Activated T-cell treated with anti-CD3 and anti-CD28 coated beads, Interleukin-2, amount 50 U/mL, for 72 hours (primary cell): ENCODE data around the gene RNPS1. TPM values are rescaled to one million over a fixed set of nuclear protein-coding genes. Genes with fewer than 3 reads are reported as not detected.

ENCODE experiments used
- ATAC-seq, 2 donors: fragments of 150-1000 bp; cut with Tn5 transposase; replicated peaks in 1 of 2; 2 replicates each; pipeline ENCODE4 v1.10.0; 2021; ENCODE audit warnings: moderate library complexity in 2 of 2, mild to moderate bottlenecking in 1 of 2
- DNase-seq, 2 donors: peaks; one replicate each; pipeline ENCODE4 v3.0.0; 2021 to 2022; ENCODE audit warnings: mixed read lengths in 1 of 2
- H3K27ac Mint-ChIP-seq: one replicate; pipeline ENCODE4 v1.8.0; 2022; ENCODE audit warnings: mild to moderate bottlenecking, moderate library complexity, mixed read lengths
- H3K27me3 Mint-ChIP-seq: one replicate; pipeline ENCODE4 v1.8.0; 2022; ENCODE audit warnings: low read depth, mixed read lengths
- H3K36me3 Mint-ChIP-seq, 2 donors: one replicate each; pipeline ENCODE4 v1.8.0; 2022; ENCODE audit warnings: mixed read lengths in 2 of 2, mild to moderate bottlenecking in 1 of 2; ENCODE audit not compliant: insufficient read depth in 2 of 2
- H3K4me1 Mint-ChIP-seq: one replicate; pipeline ENCODE4 v1.8.0; 2022; ENCODE audit warnings: low read depth, mixed read lengths
- H3K4me3 Mint-ChIP-seq, 2 donors: one replicate each; pipeline ENCODE4 v1.8.0; 2022; ENCODE audit warnings: mild to moderate bottlenecking in 2 of 2, mixed read lengths in 2 of 2, moderate library complexity in 2 of 2
- H3K9me3 Mint-ChIP-seq, 2 donors: one replicate each; pipeline ENCODE4 v1.8.0; 2022; ENCODE audit warnings: mixed read lengths in 2 of 2
- total RNA-seq, 2 donors: library from RNA; stranded (reverse); gene quantifications; one replicate each; pipeline ENCODE4 v1.2.3, GENCODE V29; 2022

Gene RNPS1
- total RNA-seq, 2 donors from 2014 or later = 336 to 361 TPM

GRCh38 chr16:2233046-2233775 is 34.7 kb downstream of the RNPS1 start:
- H3K36me3 Mint-ChIP-seq = peaks cover 2 to 4% of the 10 kb centered on the region in 2 donors
- DNase-seq (no peak), ATAC-seq (no peak)
- no peaks in the 10 kb centered on the region for H3K4me1 Mint-ChIP-seq
- H3K9me3 Mint-ChIP-seq = no peaks in the 10 kb centered on the region
- peak overlapping the region; percentile 22 for H3K27ac Mint-ChIP-seq
- H3K27me3 Mint-ChIP-seq = no peaks in the 10 kb centered on the region
- H3K4me3 Mint-ChIP-seq = no peak overlapping the region

GRCh38 chr16:2232094-2232990 is 35.6 kb downstream of the RNPS1 start:
- Mint-ChIP-seq H3K4me1 (no peaks in the 10 kb centered on the region), H3K27ac (no peak overlapping the region), H3K4me3 (no peak overlapping the region), H3K36me3 (peaks cover 2 to 4% of the 10 kb centered on the region in 2 donors), H3K9me3 (no peaks in the 10 kb centered on the region), H3K27me3 (no peaks in the 10 kb centered on the region)
- DNase-seq (no peak), ATAC-seq (no peak)

- no peak overlapping the region for H3K4me3 Mint-ChIP-seq
- no peak overlapping the region for H3K27ac Mint-ChIP-seq
- H3K9me3 Mint-ChIP-seq = no peaks in the 10 kb centered on the region
- H3K27me3 Mint-ChIP-seq = no peaks in the 10 kb centered on the region
- H3K4me1 Mint-ChIP-seq = peaks cover 2% of the 10 kb centered on the region
- DNase-seq (no peak), ATAC-seq (no peak)
- H3K36me3 Mint-ChIP-seq = peaks cover 2 to 4% of the 10 kb centered on the region in 2 donors
Measured at GRCh38 chr16:2231016-2231931, 36.7 kb downstream of the RNPS1 start.

GRCh38 chr16:2230376-2230775 is 37.5 kb downstream of the RNPS1 start:
- DNase-seq (no peak), ATAC-seq (no peak)
- no peaks in the 10 kb centered on the region for H3K9me3 Mint-ChIP-seq
- no peaks in the 10 kb centered on the region for H3K27me3 Mint-ChIP-seq
- no peak overlapping the region for H3K27ac Mint-ChIP-seq
- no peak overlapping the region for H3K4me3 Mint-ChIP-seq
- peaks cover 8% of the 10 kb centered on the region for H3K4me1 Mint-ChIP-seq
- peaks cover 1 to 4% of the 10 kb centered on the region in 2 donors for H3K36me3 Mint-ChIP-seq

- Mint-ChIP-seq H3K27me3 (no peaks in the 10 kb centered on the region), H3K4me1 (peaks cover 12% of the 10 kb centered on the region), H3K27ac (no peak overlapping the region), H3K9me3 (no peaks in the 10 kb centered on the region), H3K4me3 (no peak overlapping the region), H3K36me3 (peaks cover 0 to 3% of the 10 kb centered on the region in 2 donors)
- ATAC-seq (no peak), DNase-seq (no peak)
Measured at GRCh38 chr16:2229632-2230250, 38.2 kb downstream of the RNPS1 start.

GRCh38 chr16:2229091-2229490 is 38.8 kb downstream of the RNPS1 start:
- DNase-seq (no peak), ATAC-seq (no peak)
- peaks cover 0 to 3% of the 10 kb centered on the region in 2 donors for H3K36me3 Mint-ChIP-seq
- no peak overlapping the region for H3K4me3 Mint-ChIP-seq
- no peak overlapping the region for H3K27ac Mint-ChIP-seq
- H3K4me1 Mint-ChIP-seq = peaks cover 18% of the 10 kb centered on the region
- no peaks in the 10 kb centered on the region for H3K27me3 Mint-ChIP-seq
- H3K9me3 Mint-ChIP-seq = no peaks in the 10 kb centered on the region

GRCh38 chr16:2228161-2228824 is 39.6 kb downstream of the RNPS1 start:
- no peaks in the 10 kb centered on the region for H3K36me3 Mint-ChIP-seq
- no peaks in the 10 kb centered on the region for H3K9me3 Mint-ChIP-seq
- no peaks in the 10 kb centered on the region for H3K27me3 Mint-ChIP-seq
- no peak overlapping the region for H3K4me3 Mint-ChIP-seq
- no peak overlapping the region for H3K27ac Mint-ChIP-seq
- ATAC-seq (no peak), DNase-seq (no peak)
- H3K4me1 Mint-ChIP-seq = peaks cover 18% of the 10 kb centered on the region

- DNase-seq (no peak), ATAC-seq (no peak)
- Mint-ChIP-seq H3K4me3 (no peak overlapping the region), H3K9me3 (no peaks in the 10 kb centered on the region), H3K4me1 (peaks cover 18% of the 10 kb centered on the region), H3K36me3 (no peaks in the 10 kb centered on the region), H3K27ac (no peak overlapping the region), H3K27me3 (no peaks in the 10 kb centered on the region)
Measured at GRCh38 chr16:2226918-2227317, 41.0 kb downstream of the RNPS1 start.

- H3K27me3 Mint-ChIP-seq = no peaks in the 10 kb centered on the region
- DNase-seq = no peak
- no peak overlapping the region for H3K27ac Mint-ChIP-seq
- H3K4me3 Mint-ChIP-seq = peak overlapping the region in 1 of 2 donors; percentile 17
- H3K4me1 Mint-ChIP-seq = peaks cover 18% of the 10 kb centered on the region
- no peak for ATAC-seq
- H3K36me3 Mint-ChIP-seq = no peaks in the 10 kb centered on the region
- no peaks in the 10 kb centered on the region for H3K9me3 Mint-ChIP-seq
Measured at GRCh38 chr16:2226245-2226793, 41.6 kb downstream of the RNPS1 start.

GRCh38 chr16:2223942-2224486 is 43.9 kb downstream of the RNPS1 start:
- ATAC-seq = peak; percentile 13
- H3K9me3 Mint-ChIP-seq = no peaks in the 10 kb centered on the region
- peak overlapping the region; percentile 87 to 91 for H3K4me3 Mint-ChIP-seq
- H3K36me3 Mint-ChIP-seq = no peaks in the 10 kb centered on the region
- H3K27ac Mint-ChIP-seq = peak overlapping the region; percentile 57
- DNase-seq = peak; percentile 32 to 41
- no peaks in the 10 kb centered on the region for H3K27me3 Mint-ChIP-seq
- H3K4me1 Mint-ChIP-seq = peaks cover 18% of the 10 kb centered on the region

GRCh38 chr16:2223221-2223941 is 44.5 kb downstream of the RNPS1 start, which contains the start of gene E4F1:
Gene E4F1, plus strand, starts transcription at chr16:2223591. Its CDS starts 23 bp downstream, at chr16:2223614.
- H3K4me3 Mint-ChIP-seq = peak within 1 kb of the TSS; percentile 87 to 91
- no peaks in the 10 kb centered on the region for H3K36me3 Mint-ChIP-seq
- DNase-seq (peak; percentile 100), ATAC-seq (peak; percentile 98)
- H3K9me3 Mint-ChIP-seq = no peaks in the 10 kb centered on the region
- H3K27me3 Mint-ChIP-seq = no peaks in the 10 kb centered on the region
- H3K27ac Mint-ChIP-seq = peak within 1 kb of the TSS; percentile 57
- H3K4me1 Mint-ChIP-seq = peaks cover 18% of the 10 kb centered on the region
